NT2/D1 (cell line): ENCODE results near the gene ZNF556.

Source experiments
- SUZ12 ChIP-seq: IDR thresholded peaks from 2 replicates; pipeline ENCODE4 v1.6.1; 2011; ENCODE audit not compliant: insufficient read length, insufficient read depth; ENCODE audit errors: extremely low read depth
- YY1 ChIP-seq: IDR thresholded peaks from 2 replicates; pipeline ENCODE4 v1.6.1; 2011; ENCODE audit not compliant: insufficient read length, insufficient read depth

DNA sequence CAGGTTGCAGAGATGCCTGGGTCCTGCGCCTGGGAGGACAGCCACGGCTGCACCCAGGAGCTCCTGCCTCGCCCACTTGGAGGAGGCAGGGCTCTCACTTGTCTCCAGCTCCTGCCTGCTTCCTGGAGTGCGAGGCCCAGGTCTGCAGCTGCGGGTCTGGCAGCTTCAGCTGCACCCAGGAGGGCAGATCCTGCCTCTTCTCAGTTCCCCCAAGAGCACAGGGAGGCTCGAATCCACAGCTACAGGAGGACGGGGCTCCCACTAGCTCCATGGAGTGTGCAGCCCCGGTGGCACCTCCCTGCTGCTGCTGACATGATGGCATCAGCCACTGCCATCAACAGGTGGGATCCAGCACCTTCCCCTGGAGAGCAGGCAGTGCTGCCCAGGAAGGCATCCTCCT lies 43.0 kb upstream of the ZNF556 start:
- TF ChIP-seq YY1 (no peak), SUZ12 (no peak)
